Epithelial cell of esophagus (primary cell): ENCODE measurements around the gene HEPN1.

Experiments used
- DNase-seq: peaks from one replicate; pipeline ENCODE4 v3.0.0; 2010; ENCODE audit warnings: low read depth
- H3K4me3 ChIP-seq: 2 replicates; pipeline ENCODE4 v1.5.1; 2011; ENCODE audit warnings: mild to moderate bottlenecking, low read length, control low read depth
- CTCF ChIP-seq: IDR thresholded peaks from 2 replicates; pipeline ENCODE4 v1.5.1; 2011; ENCODE audit warnings: low read depth, mild to moderate bottlenecking, low read length, control low read depth, inconsistent platforms; ENCODE audit not compliant: insufficient read depth; ENCODE audit errors: missing control alignments

The HEPN1 gene

GRCh38 chr11:124878759-124879492 is 40.1 kb upstream of the HEPN1 start:
- no peak for DNase-seq
- no peak overlapping the region for H3K4me3 ChIP-seq
- TF ChIP-seq CTCF: no peak

- DNase-seq: no peak
- H3K4me3 ChIP-seq: no peak overlapping the region
- no peak for TF ChIP-seq CTCF
Observed at GRCh38 chr11:124879493-124880289, 39.4 kb upstream of the HEPN1 start.

- no peak overlapping the region for H3K4me3 ChIP-seq
- DNase-seq: no peak
- TF ChIP-seq CTCF: no peak
Observed at GRCh38 chr11:124880290-124880611, 38.8 kb upstream of the HEPN1 start.

GRCh38 chr11:124880958-124881357 is 38.1 kb upstream of the HEPN1 start:
- no peak for TF ChIP-seq CTCF
- no peak overlapping the region for H3K4me3 ChIP-seq
- no peak for DNase-seq

DNA sequence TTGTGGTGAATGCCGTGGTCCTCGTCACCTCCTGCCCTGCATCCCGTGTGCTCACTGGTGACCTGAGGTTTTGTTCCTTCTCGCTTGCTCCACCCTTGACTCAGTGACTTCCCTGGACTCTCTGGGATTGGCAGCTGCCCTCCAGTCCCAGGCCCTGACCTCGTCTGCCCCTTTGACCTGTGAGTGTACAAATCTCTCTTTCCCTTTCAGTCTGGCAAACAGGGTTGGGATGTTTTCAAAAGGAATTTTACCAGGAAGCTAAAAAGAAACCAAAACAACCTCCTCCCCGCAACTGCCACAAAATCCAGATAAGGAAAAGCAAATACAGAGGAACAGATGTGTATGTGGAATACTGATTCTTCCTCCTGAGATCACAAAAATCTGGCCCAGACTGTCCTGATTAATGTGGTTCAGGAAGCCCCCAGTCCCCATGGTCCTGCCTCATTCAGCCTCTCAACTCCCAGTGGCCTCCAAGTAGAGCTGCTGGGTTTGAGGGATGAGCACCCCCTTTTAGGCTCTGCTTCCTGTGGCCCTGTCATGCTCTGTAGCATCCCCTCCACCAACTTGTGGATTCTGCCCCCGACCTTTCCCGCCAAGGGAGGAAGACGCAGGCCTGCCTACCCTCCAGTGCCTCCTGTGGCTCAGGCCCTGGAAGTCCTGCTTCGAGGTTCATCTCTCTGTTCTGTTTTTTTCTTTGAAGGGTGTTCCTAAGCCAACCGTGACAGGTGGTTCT is 36.5 kb upstream of the HEPN1 start:
- no peak for DNase-seq
- no peak for TF ChIP-seq CTCF
- H3K4me3 ChIP-seq: no peak overlapping the region

GRCh38 chr11:124884340-124884739 is 34.7 kb upstream of the HEPN1 start:
- no peak overlapping the region for H3K4me3 ChIP-seq
- TF ChIP-seq CTCF: no peak
- DNase-seq: no peak
